Activated CD4-positive, alpha-beta T cell treated with anti-CD3 and anti-CD28 coated beads, Interleukin-2, amount 50 U/mL, for 1 hour (primary cell): ENCODE data around the gene RNF4.

Experiments used
- DNase-seq: peaks from one replicate; pipeline ENCODE4 v3.0.0-alpha.2; 2020

The RNF4 gene

GRCh38 chr4:2438822-2439718, 29.8 kb upstream of the RNF4 start:
- DNase-seq = no peak

- DNase-seq = peak; percentile 70
Observed at GRCh38 chr4:2441393-2442174, 27.3 kb upstream of the RNF4 start.

GRCh38 chr4:2442175-2442993, 26.5 kb upstream of the RNF4 start:
- no peak for DNase-seq

GRCh38 chr4:2443061-2443730, 25.7 kb upstream of the RNF4 start:
- DNase-seq = no peak

- no peak for DNase-seq
Observed at GRCh38 chr4:2443956-2444740, 24.8 kb upstream of the RNF4 start.

- DNase-seq = no peak
Observed at GRCh38 chr4:2445130-2445529, 23.8 kb upstream of the RNF4 start.

GRCh38 chr4:2445571-2445970, 23.3 kb upstream of the RNF4 start:
- DNase-seq = no peak

GRCh38 chr4:2446656-2447564, 22.0 kb upstream of the RNF4 start:
- no peak for DNase-seq

GRCh38 chr4:2448589-2448988, 20.3 kb upstream of the RNF4 start:
- no peak for DNase-seq

GRCh38 chr4:2449051-2449450, 19.9 kb upstream of the RNF4 start:
- DNase-seq = no peak

GRCh38 chr4:2449511-2450392, 19.2 kb upstream of the RNF4 start:
- DNase-seq = no peak

- no peak for DNase-seq
Observed at GRCh38 chr4:2450394-2451035, 18.4 kb upstream of the RNF4 start.

- DNase-seq = no peak
Observed at GRCh38 chr4:2451036-2451520, 17.8 kb upstream of the RNF4 start.

GRCh38 chr4:2451821-2452785, 16.8 kb upstream of the RNF4 start:
- no peak for DNase-seq

- DNase-seq = no peak
Observed at GRCh38 chr4:2457481-2458295, 11.2 kb upstream of the RNF4 start.
